KMS-11 (cell line): ENCODE results near the gene JAKMIP1.

Experiments
- H2AFZ ChIP-seq: fragments of 200-600 bp; sonication (generic); 2 replicates; pipeline ENCODE4 v1.6.1; 2016; ENCODE audit warnings: antibody characterized with exemption, mixed run types, low read depth
- H3K27ac ChIP-seq: fragments of 200-600 bp; sonication (generic); 2 replicates; pipeline ENCODE4 v1.6.1; 2016; ENCODE audit warnings: mild to moderate bottlenecking, mixed run types
- H3K27me3 ChIP-seq: fragments of 200-600 bp; sonication (generic); 2 replicates; pipeline ENCODE4 v1.6.1; 2017; ENCODE audit warnings: mild to moderate bottlenecking, low read depth, mixed run types, moderate library complexity; ENCODE audit not compliant: insufficient read depth
- H3K36me3 ChIP-seq: fragments of 200-600 bp; sonication (generic); 2 replicates; pipeline ENCODE4 v1.6.1; 2017; ENCODE audit warnings: mild to moderate bottlenecking, mixed run types; ENCODE audit not compliant: insufficient read depth
- H3K4me1 ChIP-seq: fragments of 200-600 bp; sonication (generic); 2 replicates; pipeline ENCODE4 v1.6.1; 2016; ENCODE audit warnings: mild to moderate bottlenecking, low read depth, mixed run types; ENCODE audit not compliant: poor library complexity, severe bottlenecking
- H3K4me2 ChIP-seq: fragments of 200-600 bp; sonication (generic); 2 replicates; pipeline ENCODE4 v1.7.0; 2016; ENCODE audit warnings: mild to moderate bottlenecking, mixed run types
- H3K4me3 ChIP-seq: fragments of 200-600 bp; sonication (generic); IDR thresholded peaks from 2 replicates; pipeline ENCODE4 v1.6.1; 2017; ENCODE audit warnings: low read depth, low read length, mixed read lengths; ENCODE audit not compliant: insufficient read depth
- H3K79me2 ChIP-seq: fragments of 200-600 bp; sonication (generic); 2 replicates; pipeline ENCODE4 v1.6.1; 2016; ENCODE audit warnings: low read depth, mixed run types; ENCODE audit not compliant: insufficient read depth
- H3K9ac ChIP-seq: fragments of 200-600 bp; sonication (generic); 2 replicates; pipeline ENCODE4 v1.6.1; 2016; ENCODE audit warnings: mild to moderate bottlenecking, mixed run types
- H4K20me1 ChIP-seq: fragments of 200-600 bp; sonication (generic); 2 replicates; pipeline ENCODE4 v1.6.1; 2016; ENCODE audit warnings: mild to moderate bottlenecking, mixed run types; ENCODE audit not compliant: insufficient read depth
- TF ChIP-seq, protein P1 (sequence below): fragments of 200-600 bp; sonication (generic); conservative IDR thresholded peaks from 2 replicates; pipeline ENCODE4 v1.6.1; 2017; ENCODE audit warnings: low read depth, mild to moderate bottlenecking, antibody characterized with exemption, low read length, moderate library complexity, mixed read lengths

JAKMIP1 gene

DNA sequence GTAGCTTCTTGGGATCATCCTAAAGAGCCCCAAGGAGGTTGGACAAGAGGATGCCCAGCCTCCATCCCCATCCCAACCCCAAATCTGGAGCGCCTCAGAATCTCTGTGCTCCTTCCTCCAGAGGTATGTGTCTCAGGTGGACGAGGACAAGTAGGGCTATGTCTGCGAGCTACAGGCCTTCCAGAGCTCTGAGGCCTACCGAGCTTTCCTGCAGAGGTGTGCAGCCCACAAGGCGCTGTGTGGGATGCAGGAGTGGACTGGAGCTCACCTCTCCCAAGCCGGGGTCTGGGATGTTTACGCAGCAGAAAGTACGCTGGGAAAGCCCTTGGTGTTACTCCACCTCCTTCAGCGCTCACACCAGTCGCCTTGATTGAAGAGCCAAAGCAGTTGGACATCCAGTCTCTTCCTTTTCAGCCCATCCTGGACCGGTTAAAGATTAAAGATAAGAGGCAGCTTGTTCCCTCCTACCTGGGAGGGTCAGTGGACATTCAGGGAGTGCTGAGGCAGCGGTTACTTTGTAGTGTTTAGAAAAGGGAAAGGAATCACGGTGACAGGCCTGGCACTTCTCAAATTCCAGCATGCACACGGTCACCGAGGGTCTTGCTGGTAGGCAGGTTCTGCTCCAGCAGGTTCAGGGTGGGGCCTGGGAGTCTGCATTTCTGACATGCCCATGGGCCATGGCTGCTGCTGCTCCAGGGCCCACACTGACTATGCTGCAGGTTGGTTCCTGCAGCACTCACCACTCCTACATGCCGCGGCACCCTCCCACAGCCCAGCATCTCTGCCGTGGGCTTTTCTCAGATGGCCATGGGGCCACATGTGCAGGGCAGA is 29.5 kb upstream of the JAKMIP1 start:
- Histone ChIP-seq H3K27ac (no peak overlapping the region), H3K79me2 (no peaks in the 10 kb centered on the region), H3K4me2 (no peak overlapping the region), H3K36me3 (no peaks in the 10 kb centered on the region), H4K20me1 (no peaks in the 10 kb centered on the region), H3K27me3 (no peaks in the 10 kb centered on the region), H2AFZ (no peak overlapping the region), H3K4me3 (no peak overlapping the region), H3K4me1 (no peaks in the 10 kb centered on the region), H3K9ac (no peak overlapping the region)
- TF ChIP-seq, protein P1, sequence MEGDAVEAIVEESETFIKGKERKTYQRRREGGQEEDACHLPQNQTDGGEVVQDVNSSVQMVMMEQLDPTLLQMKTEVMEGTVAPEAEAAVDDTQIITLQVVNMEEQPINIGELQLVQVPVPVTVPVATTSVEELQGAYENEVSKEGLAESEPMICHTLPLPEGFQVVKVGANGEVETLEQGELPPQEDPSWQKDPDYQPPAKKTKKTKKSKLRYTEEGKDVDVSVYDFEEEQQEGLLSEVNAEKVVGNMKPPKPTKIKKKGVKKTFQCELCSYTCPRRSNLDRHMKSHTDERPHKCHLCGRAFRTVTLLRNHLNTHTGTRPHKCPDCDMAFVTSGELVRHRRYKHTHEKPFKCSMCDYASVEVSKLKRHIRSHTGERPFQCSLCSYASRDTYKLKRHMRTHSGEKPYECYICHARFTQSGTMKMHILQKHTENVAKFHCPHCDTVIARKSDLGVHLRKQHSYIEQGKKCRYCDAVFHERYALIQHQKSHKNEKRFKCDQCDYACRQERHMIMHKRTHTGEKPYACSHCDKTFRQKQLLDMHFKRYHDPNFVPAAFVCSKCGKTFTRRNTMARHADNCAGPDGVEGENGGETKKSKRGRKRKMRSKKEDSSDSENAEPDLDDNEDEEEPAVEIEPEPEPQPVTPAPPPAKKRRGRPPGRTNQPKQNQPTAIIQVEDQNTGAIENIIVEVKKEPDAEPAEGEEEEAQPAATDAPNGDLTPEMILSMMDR = no peak

DNA sequence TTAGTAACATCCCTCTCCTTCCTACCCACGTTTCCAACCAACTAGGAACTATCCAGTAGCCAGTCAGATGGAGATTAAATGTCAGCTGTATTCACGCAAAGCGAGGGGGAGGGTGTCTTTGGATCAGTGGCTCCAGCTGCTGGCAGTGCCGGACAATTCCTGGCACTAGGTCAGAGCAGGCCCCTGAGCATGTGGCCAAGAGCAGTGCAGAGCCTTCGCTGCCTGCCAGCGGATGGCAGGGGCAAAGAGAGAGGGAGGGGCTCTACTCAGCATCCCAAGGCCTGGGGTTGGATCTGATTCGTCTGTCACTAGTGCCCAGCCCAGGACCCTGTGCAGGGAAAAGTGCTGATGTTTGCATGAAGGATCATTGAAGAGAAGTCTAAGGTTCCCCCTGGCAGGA is 28.7 kb upstream of the JAKMIP1 start:
- no peak overlapping the region for H3K9ac ChIP-seq

DNA sequence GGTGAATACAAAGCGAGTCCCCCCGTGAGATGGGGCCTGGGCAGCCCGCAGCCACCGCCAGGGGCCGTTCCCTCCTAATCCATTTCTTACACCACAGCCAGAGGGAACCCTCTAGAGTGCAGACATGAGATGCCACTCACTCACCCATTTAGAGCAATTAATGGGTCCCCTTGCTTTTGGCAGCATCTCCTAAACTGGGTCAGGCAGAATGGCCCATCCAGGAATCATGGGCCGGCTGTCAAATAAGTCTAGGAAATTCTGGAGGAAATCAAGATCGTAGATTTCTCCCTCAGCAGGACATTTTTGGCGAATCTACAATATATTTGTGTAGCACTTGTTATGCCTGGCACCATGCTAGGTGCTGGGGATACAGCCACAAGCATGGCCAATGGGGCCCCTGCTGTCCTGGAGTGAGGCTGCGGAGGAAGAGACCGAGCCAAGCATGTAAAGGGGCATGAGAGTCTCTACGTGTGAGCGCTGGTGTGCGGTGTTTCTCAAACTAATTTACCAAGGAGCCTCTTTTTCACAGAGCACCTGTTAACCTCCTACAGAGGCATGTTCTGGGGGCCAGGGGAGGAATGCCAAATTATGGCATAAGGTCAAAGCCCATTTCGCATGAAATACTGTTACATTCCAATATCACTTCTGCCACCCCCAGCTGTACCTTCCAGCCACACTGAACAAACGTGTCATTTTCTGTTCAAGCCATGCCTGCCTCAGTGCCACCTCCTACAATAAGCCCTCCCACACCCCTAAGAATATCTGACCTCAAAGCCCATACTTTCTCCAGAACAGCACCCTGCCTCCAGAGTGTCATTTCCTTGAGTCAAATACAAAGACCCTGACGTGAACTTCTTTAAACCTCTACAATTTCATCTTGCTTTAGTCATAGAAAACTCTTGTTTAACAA is 28.1 kb upstream of the JAKMIP1 start:
- no peak overlapping the region for H3K4me2 ChIP-seq
- H2AFZ ChIP-seq = no peak overlapping the region
- H3K4me1 ChIP-seq = no peaks in the 10 kb centered on the region
- no peaks in the 10 kb centered on the region for H3K36me3 ChIP-seq
- H3K79me2 ChIP-seq = no peaks in the 10 kb centered on the region
- no peaks in the 10 kb centered on the region for H4K20me1 ChIP-seq
- H3K4me3 ChIP-seq = no peak overlapping the region
- H3K9ac ChIP-seq = no peak overlapping the region
- TF ChIP-seq, protein P1 = no peak
- H3K27me3 ChIP-seq = no peaks in the 10 kb centered on the region
- no peak overlapping the region for H3K27ac ChIP-seq

More for the DNA sequence above, 28.7 kb upstream of the JAKMIP1 start:
- no peak overlapping the region for H3K27ac ChIP-seq
- no peak overlapping the region for H3K4me3 ChIP-seq
- no peaks in the 10 kb centered on the region for H3K4me1 ChIP-seq
- no peak overlapping the region for H2AFZ ChIP-seq
- H3K79me2 ChIP-seq = no peaks in the 10 kb centered on the region
- H3K36me3 ChIP-seq = no peaks in the 10 kb centered on the region
- no peaks in the 10 kb centered on the region for H4K20me1 ChIP-seq
- H3K27me3 ChIP-seq = no peaks in the 10 kb centered on the region
- no peak overlapping the region for H3K4me2 ChIP-seq
- TF ChIP-seq, protein P1 = no peak

DNA sequence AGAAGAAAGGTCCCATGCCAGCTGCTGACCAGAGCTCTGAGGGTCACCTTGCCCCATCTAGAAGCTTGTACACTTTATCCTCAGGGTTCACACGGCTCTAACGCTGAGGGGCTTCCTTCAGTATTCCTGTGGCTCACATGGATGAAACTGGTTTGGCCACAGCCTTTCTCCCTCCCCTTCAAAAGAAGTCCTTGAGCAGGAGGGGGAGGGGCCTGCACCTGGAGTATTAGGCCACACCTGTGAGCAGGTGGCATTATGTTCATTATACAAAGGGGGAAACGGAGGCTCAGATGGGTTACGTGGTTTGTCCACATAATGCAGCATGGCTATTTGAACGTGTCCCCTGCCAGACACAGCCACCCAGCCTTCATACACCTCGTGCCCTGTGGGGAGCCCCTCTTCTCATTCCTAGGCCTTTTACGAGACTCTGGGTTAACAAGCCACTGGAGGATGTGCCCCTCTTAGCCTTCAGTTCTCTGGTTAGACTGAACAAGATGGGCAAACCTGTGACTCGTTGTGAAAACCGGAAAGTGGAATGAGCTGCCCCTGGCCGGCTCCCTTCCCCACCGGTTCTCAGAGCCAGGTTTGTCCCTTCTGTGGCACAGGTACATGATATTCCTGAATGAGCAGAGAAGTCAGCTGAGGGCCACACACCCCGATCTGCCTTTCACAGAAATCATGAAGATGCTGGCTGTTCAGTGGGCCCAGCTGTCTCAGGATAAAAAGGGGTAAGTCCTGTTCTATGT is 27.2 kb upstream of the JAKMIP1 start:
- TF ChIP-seq, protein P1 = no peak
- no peak overlapping the region for H3K4me3 ChIP-seq
- H3K27ac ChIP-seq = no peak overlapping the region
- H3K27me3 ChIP-seq = no peaks in the 10 kb centered on the region
- no peaks in the 10 kb centered on the region for H3K36me3 ChIP-seq
- H4K20me1 ChIP-seq = no peaks in the 10 kb centered on the region
- no peaks in the 10 kb centered on the region for H3K4me1 ChIP-seq
- no peak overlapping the region for H3K9ac ChIP-seq
- no peaks in the 10 kb centered on the region for H3K79me2 ChIP-seq
- no peak overlapping the region for H2AFZ ChIP-seq
- H3K4me2 ChIP-seq = no peak overlapping the region
